Stimulated activated effector memory CD8-positive, alpha-beta T cell treated with anti-CD3 and anti-CD28 coated beads, Interleukin-12 subunit alpha, Interleukin-12 subunit beta, amount 100 ng/mL, for 72 hours (primary cell): ENCODE results near the gene RNASEL.

Experiments used
- ATAC-seq: fragments of 150-1000 bp; cut with Tn5 transposase; 2 replicates; pipeline ENCODE4 v1.10.0; 2021
- DNase-seq, 2 donors: peaks; one replicate each; pipeline ENCODE4 v3.0.0; 2021 to 2022; ENCODE audit warnings: low spot score in 2 of 2
- H3K27ac Mint-ChIP-seq: one replicate; pipeline ENCODE4 v1.8.0; 2022; ENCODE audit warnings: mild to moderate bottlenecking, mixed read lengths
- H3K36me3 Mint-ChIP-seq: one replicate; pipeline ENCODE4 v1.8.0; 2022; ENCODE audit warnings: mild to moderate bottlenecking, mixed read lengths
- H3K4me1 Mint-ChIP-seq: one replicate; pipeline ENCODE4 v1.8.0; 2022; ENCODE audit warnings: mixed read lengths
- H3K4me3 Mint-ChIP-seq: one replicate; pipeline ENCODE4 v1.8.0; 2022; ENCODE audit warnings: mild to moderate bottlenecking, mixed read lengths
- H3K9me3 Mint-ChIP-seq: one replicate; pipeline ENCODE4 v1.8.0; 2022; ENCODE audit warnings: mixed read lengths

Gene RNASEL

DNA sequence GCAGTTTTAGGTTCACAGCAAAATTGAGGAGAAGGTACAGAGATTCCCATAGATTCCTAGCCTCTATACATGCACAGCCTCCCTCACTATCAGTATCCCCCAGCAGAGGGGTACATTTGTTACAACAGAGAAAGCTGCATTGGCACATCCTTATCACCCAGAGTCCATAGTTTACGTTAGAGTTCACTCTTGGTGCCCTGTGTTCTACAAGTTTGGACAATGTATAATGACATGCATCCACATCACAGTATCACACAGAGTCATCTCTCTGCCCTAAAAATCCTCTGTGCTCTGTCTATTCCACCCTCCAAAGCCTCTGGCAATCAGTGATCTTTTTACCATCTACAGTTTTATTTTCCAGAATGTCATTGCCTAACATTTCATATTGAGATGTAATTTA is 37.5 kb upstream of the RNASEL start:
- H3K4me1 Mint-ChIP-seq: peaks cover 80% of the 10 kb centered on the region
- no peak overlapping the region for H3K27ac Mint-ChIP-seq
- ATAC-seq (no peak), DNase-seq (no peak)
- H3K9me3 Mint-ChIP-seq: no peaks in the 10 kb centered on the region
- H3K36me3 Mint-ChIP-seq: peaks cover 10% of the 10 kb centered on the region
- no peak overlapping the region for H3K4me3 Mint-ChIP-seq

DNA sequence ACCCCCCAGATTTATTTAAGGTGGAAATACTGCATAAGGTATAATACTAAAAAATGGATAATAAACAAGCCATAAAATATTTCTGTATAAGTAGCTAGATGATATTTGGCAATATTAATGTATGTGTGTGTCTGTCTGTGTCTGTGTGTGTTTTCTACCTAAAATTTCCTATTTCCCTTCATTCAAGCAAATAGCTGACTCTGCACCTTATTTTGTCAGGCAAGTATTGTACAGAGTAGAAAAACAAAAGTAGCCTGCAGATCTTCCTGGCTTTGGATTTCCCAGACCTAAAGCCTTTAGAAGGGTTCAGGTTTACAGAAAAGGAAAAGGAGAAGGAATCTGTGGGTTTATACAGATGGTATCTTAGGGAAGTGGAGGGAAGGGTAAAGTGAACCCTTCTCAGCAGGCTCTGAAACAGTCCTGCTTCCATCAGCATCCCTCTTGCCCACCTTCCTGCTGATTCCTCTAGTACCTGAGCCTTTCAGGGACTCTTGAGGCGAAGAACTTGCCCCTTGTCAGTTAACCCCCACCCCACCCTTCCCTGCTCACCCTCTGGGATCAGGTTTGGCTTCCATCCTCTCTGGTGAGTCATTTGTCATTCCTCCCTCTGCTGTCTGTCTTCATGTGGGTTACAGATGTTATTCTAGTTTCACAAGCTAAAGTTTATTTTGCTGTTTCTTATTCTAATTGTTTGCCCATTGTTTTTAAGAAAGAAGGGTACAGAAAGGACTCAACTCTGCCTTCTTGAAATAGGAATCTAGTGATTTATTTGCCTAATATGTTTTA is 36.9 kb upstream of the RNASEL start:
- DNase-seq (no peak), ATAC-seq (no peak)
- no peak overlapping the region for H3K27ac Mint-ChIP-seq
- H3K4me1 Mint-ChIP-seq: peaks cover 81% of the 10 kb centered on the region
- H3K4me3 Mint-ChIP-seq: no peak overlapping the region
- peaks cover 10% of the 10 kb centered on the region for H3K36me3 Mint-ChIP-seq
- H3K9me3 Mint-ChIP-seq: no peaks in the 10 kb centered on the region

DNA sequence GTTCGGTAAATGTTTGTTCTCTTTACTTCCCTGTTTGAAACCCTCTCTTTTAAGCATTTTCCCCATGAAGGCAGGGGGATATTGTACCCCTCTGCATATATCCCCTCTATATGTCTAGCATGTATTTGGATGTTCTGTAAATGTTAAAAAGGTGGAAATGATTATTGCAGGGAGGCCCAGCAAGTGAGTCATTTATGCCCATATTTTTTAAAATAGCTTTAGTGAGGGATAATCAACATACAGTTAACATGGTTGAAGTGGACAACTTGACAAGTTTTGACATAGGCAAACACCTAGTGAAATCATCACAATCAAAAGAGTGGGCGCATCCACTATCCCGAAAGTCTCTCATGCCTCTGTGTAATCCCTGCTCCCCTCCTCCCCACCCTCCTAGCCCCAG is 36.0 kb upstream of the RNASEL start:
- no peak overlapping the region for H3K27ac Mint-ChIP-seq
- H3K9me3 Mint-ChIP-seq: peaks cover 3% of the 10 kb centered on the region
- peaks cover 78% of the 10 kb centered on the region for H3K4me1 Mint-ChIP-seq
- peaks cover 6% of the 10 kb centered on the region for H3K36me3 Mint-ChIP-seq
- ATAC-seq (no peak), DNase-seq (no peak)
- no peak overlapping the region for H3K4me3 Mint-ChIP-seq

DNA sequence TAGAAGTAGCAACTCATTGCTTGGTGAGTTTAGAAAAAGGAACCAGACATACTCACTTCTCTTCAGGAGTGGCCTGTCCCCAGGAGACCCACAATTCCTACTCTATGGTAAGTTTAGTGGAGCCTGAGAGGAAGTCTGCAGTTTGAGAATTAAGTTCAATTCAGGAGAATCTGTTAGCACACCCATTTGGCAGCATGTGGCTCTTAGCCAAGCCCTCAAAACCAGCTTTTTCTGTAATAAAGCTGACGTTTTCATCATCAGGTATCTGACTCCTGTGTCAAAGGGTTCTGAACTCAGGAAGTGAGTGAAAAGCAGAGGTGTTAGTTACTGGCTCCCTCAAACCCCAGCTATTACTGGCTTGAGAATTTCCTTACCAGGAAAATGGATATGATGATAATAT is 35.5 kb upstream of the RNASEL start:
- Mint-ChIP-seq H3K27ac (no peak overlapping the region), H3K4me3 (no peak overlapping the region), H3K4me1 (peaks cover 74% of the 10 kb centered on the region), H3K9me3 (peaks cover 3% of the 10 kb centered on the region), H3K36me3 (peaks cover 2% of the 10 kb centered on the region)
- peak; percentile 9 for ATAC-seq
- no peak for DNase-seq

DNA sequence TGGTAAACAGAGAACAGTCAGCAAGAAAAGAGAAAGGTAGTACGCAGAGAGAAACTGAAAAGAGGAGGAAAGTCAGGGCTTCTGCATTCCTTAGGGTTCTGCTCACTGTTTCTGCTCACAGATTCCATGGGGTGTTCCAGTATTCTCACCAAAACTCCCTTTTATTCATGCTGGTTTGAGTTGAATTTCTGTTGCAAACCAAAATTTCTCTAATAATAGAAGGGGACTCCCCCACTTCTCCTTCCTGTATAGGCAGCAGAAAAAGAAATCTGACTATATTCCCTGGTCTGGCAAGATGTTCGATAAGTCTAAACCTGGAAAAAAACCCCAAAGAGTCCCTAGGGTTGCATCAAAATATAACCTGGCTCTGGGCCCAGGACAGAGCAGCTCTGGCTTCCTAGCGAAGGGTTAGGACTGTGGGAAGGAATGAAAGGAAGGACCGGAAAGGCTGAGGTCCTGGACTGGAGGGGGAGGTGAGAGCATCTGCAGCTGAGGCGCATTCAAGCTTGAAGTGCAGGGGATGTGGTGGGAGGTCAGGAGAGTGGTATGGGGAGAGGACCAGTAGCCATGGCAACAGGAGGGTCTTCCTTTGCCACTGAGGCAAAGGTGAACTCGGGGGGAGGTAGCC is 34.0 kb upstream of the RNASEL start:
- no peak for ATAC-seq
- H3K4me1 Mint-ChIP-seq: peaks cover 74% of the 10 kb centered on the region
- DNase-seq: no peak
- H3K4me3 Mint-ChIP-seq: no peak overlapping the region
- H3K36me3 Mint-ChIP-seq: no peaks in the 10 kb centered on the region
- peaks cover 3% of the 10 kb centered on the region for H3K9me3 Mint-ChIP-seq
- H3K27ac Mint-ChIP-seq: no peak overlapping the region

DNA sequence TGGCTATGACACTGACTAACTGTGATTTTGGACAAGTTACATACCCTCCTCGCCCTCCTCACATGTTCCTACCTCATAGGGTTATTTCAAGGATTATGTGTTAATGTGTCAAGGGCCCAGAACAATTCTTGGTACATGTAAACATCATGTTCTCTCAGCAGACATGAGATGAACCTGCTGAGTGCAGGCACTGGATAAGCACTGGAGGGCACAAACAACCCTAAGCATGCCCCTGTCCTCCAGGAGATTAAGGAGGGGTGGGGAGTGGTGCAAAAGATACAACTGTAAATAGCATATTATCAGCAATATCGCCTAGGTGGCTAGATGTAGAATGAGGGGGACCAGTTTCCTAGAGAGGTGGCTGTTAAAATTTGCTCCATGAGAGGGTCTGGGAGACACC is 32.9 kb upstream of the RNASEL start:
- Mint-ChIP-seq H3K36me3 (peaks cover 3% of the 10 kb centered on the region), H3K4me1 (peaks cover 79% of the 10 kb centered on the region), H3K27ac (no peak overlapping the region), H3K4me3 (no peak overlapping the region), H3K9me3 (peaks cover 3% of the 10 kb centered on the region)
- no peak for ATAC-seq
- DNase-seq: no peak

GRCh38 chr1:182620924-182621585 is 32.0 kb upstream of the RNASEL start:
- Mint-ChIP-seq H3K4me1 (peaks cover 79% of the 10 kb centered on the region), H3K9me3 (peaks cover 3% of the 10 kb centered on the region), H3K36me3 (peaks cover 11% of the 10 kb centered on the region), H3K27ac (no peak overlapping the region), H3K4me3 (no peak overlapping the region)
- DNase-seq: no peak
- peak; percentile 52 for ATAC-seq

- Mint-ChIP-seq H3K36me3 (peaks cover 18% of the 10 kb centered on the region), H3K27ac (peak overlapping the region; percentile 90), H3K9me3 (peaks cover 3% of the 10 kb centered on the region), H3K4me1 (peaks cover 66% of the 10 kb centered on the region), H3K4me3 (peak overlapping the region; percentile 74)
- ATAC-seq (no peak), DNase-seq (no peak)
These were observed 28.8 kb upstream of the RNASEL start for GRCh38 chr1:182617734-182618351.

DNA sequence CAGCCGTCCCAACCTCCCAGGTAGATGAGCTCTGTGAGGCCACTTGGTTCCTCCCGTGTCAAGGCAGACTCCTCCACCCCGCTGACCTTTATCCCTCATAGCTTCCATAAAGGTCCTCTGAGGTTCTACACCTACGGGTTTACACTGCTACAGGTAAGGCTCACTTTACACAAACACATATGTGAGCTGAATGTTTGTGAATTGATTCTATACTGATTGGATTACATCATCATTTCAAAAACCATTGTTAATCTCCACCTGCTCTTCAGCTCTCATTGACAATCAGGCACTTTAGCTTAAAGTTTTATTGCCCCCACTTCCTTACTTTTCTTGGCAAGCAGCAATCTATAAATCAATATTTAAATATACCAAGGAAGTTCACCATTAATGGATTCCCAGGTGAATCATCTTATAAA is 28.0 kb upstream of the RNASEL start:
- H3K27ac Mint-ChIP-seq: peak overlapping the region; percentile 90
- peaks cover 18% of the 10 kb centered on the region for H3K36me3 Mint-ChIP-seq
- peak overlapping the region; percentile 74 for H3K4me3 Mint-ChIP-seq
- peaks cover 64% of the 10 kb centered on the region for H3K4me1 Mint-ChIP-seq
- H3K9me3 Mint-ChIP-seq: peaks cover 3% of the 10 kb centered on the region
- no peak for DNase-seq
- ATAC-seq: no peak

DNA sequence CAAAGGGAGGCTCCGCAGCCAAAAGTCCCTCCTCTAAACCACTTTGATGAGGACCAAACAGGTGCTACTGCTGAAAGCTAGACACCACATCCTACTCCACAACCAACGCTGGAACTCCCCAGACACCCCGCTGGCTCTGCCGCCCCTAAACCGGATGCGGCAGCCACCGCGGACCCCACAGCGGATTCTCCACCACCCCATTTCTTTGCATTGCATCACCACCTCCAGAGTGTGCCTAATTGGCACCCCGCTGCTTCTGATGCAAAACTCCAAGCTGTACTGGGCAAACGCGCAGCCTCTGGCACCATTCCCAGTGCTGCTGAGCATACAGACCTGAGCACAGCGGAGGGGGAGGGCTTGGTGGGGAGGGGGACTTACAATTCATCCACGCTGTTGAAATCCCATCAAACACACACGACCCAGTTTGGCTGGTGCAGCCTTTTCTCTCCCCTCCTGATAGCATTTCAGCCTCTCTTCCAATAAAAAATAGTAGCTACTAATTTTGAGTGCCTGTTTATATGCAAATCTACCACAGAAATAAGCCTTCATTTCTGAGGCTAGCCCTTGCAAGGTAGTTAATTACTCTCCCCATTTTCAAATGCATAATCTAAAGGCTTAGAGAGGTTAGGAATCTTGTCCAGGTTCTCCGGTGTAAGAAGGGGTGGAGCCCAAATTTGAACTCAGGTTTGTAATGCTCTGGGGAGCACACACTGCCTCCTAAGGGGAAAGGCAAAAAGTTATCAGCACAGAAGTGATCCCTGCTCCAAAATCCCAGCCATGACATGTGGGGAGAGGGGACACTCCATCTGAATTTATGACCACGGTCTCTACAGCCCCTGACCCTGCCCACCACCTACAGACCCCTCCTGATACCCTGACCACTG is 27.3 kb upstream of the RNASEL start:
- H3K4me1 Mint-ChIP-seq: peaks cover 71% of the 10 kb centered on the region
- ATAC-seq (peak; percentile 94), DNase-seq (peak; percentile 77 to 95)
- H3K27ac Mint-ChIP-seq: peak overlapping the region; percentile 90
- peak overlapping the region; percentile 74 for H3K4me3 Mint-ChIP-seq
- H3K9me3 Mint-ChIP-seq: peaks cover 3% of the 10 kb centered on the region
- peaks cover 18% of the 10 kb centered on the region for H3K36me3 Mint-ChIP-seq

- ATAC-seq: peak; percentile 55
- Mint-ChIP-seq H3K4me3 (peak overlapping the region; percentile 74), H3K4me1 (peaks cover 69% of the 10 kb centered on the region), H3K9me3 (peaks cover 1% of the 10 kb centered on the region), H3K27ac (peak overlapping the region; percentile 90), H3K36me3 (peaks cover 18% of the 10 kb centered on the region)
- DNase-seq: peak; percentile 24 to 81
These were observed 26.5 kb upstream of the RNASEL start for GRCh38 chr1:182615468-182616129.

- Mint-ChIP-seq H3K4me1 (peaks cover 69% of the 10 kb centered on the region), H3K4me3 (peak overlapping the region; percentile 74), H3K9me3 (no peaks in the 10 kb centered on the region), H3K36me3 (peaks cover 18% of the 10 kb centered on the region), H3K27ac (peak overlapping the region; percentile 90)
- DNase-seq (peak; percentile 42 to 80), ATAC-seq (peak; percentile 50)
These were observed 25.9 kb upstream of the RNASEL start for GRCh38 chr1:182614796-182615454.

GRCh38 chr1:182611787-182612186 is 22.7 kb upstream of the RNASEL start:
- H3K9me3 Mint-ChIP-seq: no peaks in the 10 kb centered on the region
- H3K36me3 Mint-ChIP-seq: peaks cover 14% of the 10 kb centered on the region
- DNase-seq (no peak), ATAC-seq (no peak)
- peaks cover 65% of the 10 kb centered on the region for H3K4me1 Mint-ChIP-seq
- no peak overlapping the region for H3K4me3 Mint-ChIP-seq
- H3K27ac Mint-ChIP-seq: no peak overlapping the region

DNA sequence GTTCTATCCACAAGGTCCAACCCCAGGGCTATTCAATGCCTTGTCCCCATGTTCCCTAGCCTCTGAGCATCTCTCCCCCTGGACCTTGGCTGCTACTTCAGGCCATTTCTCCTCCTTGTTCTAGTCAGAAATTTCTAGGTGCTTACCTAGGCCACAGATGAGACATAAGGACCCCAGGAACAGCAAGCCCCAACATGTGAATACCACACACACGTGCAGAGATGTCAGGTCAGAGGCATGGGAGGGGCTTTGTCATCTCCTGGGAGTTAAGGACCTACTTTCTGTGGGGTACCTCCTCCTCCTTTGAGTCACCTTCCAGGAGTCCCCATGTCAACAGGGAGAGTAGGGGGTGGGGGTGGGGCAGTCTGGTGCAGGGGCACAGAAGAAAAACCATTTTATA is 22.3 kb upstream of the RNASEL start:
- no peak overlapping the region for H3K27ac Mint-ChIP-seq
- no peak overlapping the region for H3K4me3 Mint-ChIP-seq
- no peaks in the 10 kb centered on the region for H3K9me3 Mint-ChIP-seq
- ATAC-seq: no peak
- peaks cover 10% of the 10 kb centered on the region for H3K36me3 Mint-ChIP-seq
- DNase-seq: no peak
- H3K4me1 Mint-ChIP-seq: peaks cover 61% of the 10 kb centered on the region
